ENCODE data around the gene CGAS. TPM values are rescaled to one million over a fixed set of nuclear protein-coding genes. Genes with fewer than 3 reads are reported as not detected.
A peak's percentile ranks its signal among the peaks of the same experiment; 100 is the strongest.

The CGAS gene
- total RNA-seq, result 1 to 10 TPM; 5.0 to 5.8 (median 5.4) TPM
- polyA plus RNA-seq, result 1 to 10 TPM; 1.2 to 4.0 (median 1.6) TPM

GRCh38 chr6:73452107-73452461, at the start of gene CGAS:
Gene CGAS, minus strand, starts transcription at chr6:73452297. Its CDS starts 116 bp downstream, at chr6:73452181.
- TF ChIP-seq POLR2A (IDR thresholded peaks at IDR 0.05) (no peak), CTCF (IDR thresholded peaks at IDR 0.05) (no peak), POLR2AphosphoS5 (IDR thresholded peaks at IDR 0.05) (peak; percentile 21 to 78 (median 58)), EP300 (IDR thresholded peaks at IDR 0.05) (no peak)
- no peaks in the 10 kb centered on the region for H3K9me3 ChIP-seq
- H3K36me3 ChIP-seq, result no peaks in the 10 kb centered on the region
- 4 to 7% methylated on average over 23 of the region's 23 CpGs for WGBS, 2 donors
- H3K4me1 ChIP-seq, result peaks cover 0 to 22% (median 6%) of the 10 kb centered on the region in 4 donors
- H3K4me3 ChIP-seq, result peak within 1 kb of the TSS; percentile 60 to 81 (median 68)
- peak within 1 kb of the TSS; percentile 78 to 85 (median 81) for H3K27ac ChIP-seq
- intact Hi-C loops (cut with DNase I), result no loop called here
- H3K27me3 ChIP-seq, result no peaks in the 10 kb centered on the region
- DNase-seq, result peak; percentile 88

- Histone ChIP-seq H3K9me3 (no peaks in the 10 kb centered on the region), H3K4me1 (no peaks in the 10 kb centered on the region), H3K36me3 (peaks cover 20 to 97% (median 51%) of the 10 kb centered on the region in 4 donors), H3K4me3 (no peak overlapping the region), H3K27ac (no peak overlapping the region), H3K27me3 (no peaks in the 10 kb centered on the region)
- 95 to 98% methylated on average over 3 of the region's 3 CpGs for WGBS, 2 donors
- TF ChIP-seq CTCF (IDR thresholded peaks at IDR 0.05) (no peak), POLR2A (IDR thresholded peaks at IDR 0.05) (no peak), POLR2AphosphoS5 (IDR thresholded peaks at IDR 0.05) (no peak), EP300 (IDR thresholded peaks at IDR 0.05) (no peak)
- no peak for DNase-seq
- intact Hi-C loops (cut with DNase I), result no loop called here
Measured at GRCh38 chr6:73497915-73498314, 45.8 kb upstream of the CGAS start.

- intact Hi-C loops (cut with DNase I), result no loop called here
- peaks cover 25 to 93% (median 35%) of the 10 kb centered on the region in 4 donors for H3K36me3 ChIP-seq
- DNase-seq, result no peak
- H3K4me3 ChIP-seq, result no peak overlapping the region
- no peaks in the 10 kb centered on the region for H3K4me1 ChIP-seq
- H3K27ac ChIP-seq, result no peak overlapping the region
- no peaks in the 10 kb centered on the region for H3K9me3 ChIP-seq
- no peaks in the 10 kb centered on the region for H3K27me3 ChIP-seq
- no peak for TF ChIP-seq EP300 (IDR thresholded peaks at IDR 0.05)
- TF ChIP-seq POLR2A (IDR thresholded peaks at IDR 0.05), result no peak
- TF ChIP-seq POLR2AphosphoS5 (IDR thresholded peaks at IDR 0.05), result no peak
- no peak for TF ChIP-seq CTCF (IDR thresholded peaks at IDR 0.05)
Measured at GRCh38 chr6:73491377-73491776, 39.3 kb upstream of the CGAS start.

GRCh38 chr6:73487473-73487872, 35.4 kb upstream of the CGAS start:
- no peaks in the 10 kb centered on the region for H3K9me3 ChIP-seq
- H3K4me3 ChIP-seq, result no peak overlapping the region
- WGBS, 2 donors, result 90 to 98% methylated on average over 7 of the region's 7 CpGs
- no peak overlapping the region for H3K27ac ChIP-seq
- DNase-seq, result no peak
- no peaks in the 10 kb centered on the region for H3K27me3 ChIP-seq
- intact Hi-C loops (cut with DNase I), result no loop called here
- peaks cover 27 to 94% (median 41%) of the 10 kb centered on the region in 4 donors for H3K36me3 ChIP-seq
- TF ChIP-seq EP300 (IDR thresholded peaks at IDR 0.05) (no peak), POLR2AphosphoS5 (IDR thresholded peaks at IDR 0.05) (no peak), POLR2A (IDR thresholded peaks at IDR 0.05) (no peak), CTCF (IDR thresholded peaks at IDR 0.05) (no peak)
- no peaks in the 10 kb centered on the region for H3K4me1 ChIP-seq

GRCh38 chr6:73484438-73484837, 32.3 kb upstream of the CGAS start:
- 84 to 86% methylated on average over 2 of the region's 2 CpGs for WGBS, 2 donors
- no peak for TF ChIP-seq POLR2AphosphoS5 (IDR thresholded peaks at IDR 0.05)
- TF ChIP-seq CTCF (IDR thresholded peaks at IDR 0.05), result no peak
- no peak for TF ChIP-seq EP300 (IDR thresholded peaks at IDR 0.05)
- no peak for TF ChIP-seq POLR2A (IDR thresholded peaks at IDR 0.05)
- H3K27ac ChIP-seq, result no peak overlapping the region
- no peak for DNase-seq
- no peaks in the 10 kb centered on the region for H3K4me1 ChIP-seq
- no peak overlapping the region for H3K4me3 ChIP-seq
- no peaks in the 10 kb centered on the region for H3K9me3 ChIP-seq
- H3K27me3 ChIP-seq, result no peaks in the 10 kb centered on the region
- intact Hi-C loops (cut with DNase I), result no loop called here
- peaks cover 47 to 100% (median 69%) of the 10 kb centered on the region in 4 donors for H3K36me3 ChIP-seq

All from sigmoid colon (tissue), 7 donors.